Neural progenitor cell (in vitro differentiated cells): Measurements from ENCODE around the gene ZNF488. TPM values are rescaled to one million over a fixed set of nuclear protein-coding genes. Genes with fewer than 3 reads are reported as not detected.

ENCODE experiments used
- DNase-seq: peaks from one replicate; pipeline ENCODE4 v3.0.0-alpha.2; 2016; ENCODE audit warnings: low spot score
- H2AFZ ChIP-seq: fragments of 200-600 bp; sonication (generic); replicated peaks from 2 replicates; pipeline ENCODE4 v1.6.1; 2016; ENCODE audit warnings: antibody characterized with exemption
- H3F3A ChIP-seq: fragments of 200-600 bp; sonication (generic); 2 replicates; pipeline ENCODE4 v1.6.1; 2016; ENCODE audit warnings: antibody characterized with exemption, low read depth
- H3K27ac ChIP-seq: fragments of 200-600 bp; sonication (generic); 2 replicates; pipeline ENCODE4 v1.5.1; 2016; ENCODE audit warnings: mild to moderate bottlenecking
- H3K27me3 ChIP-seq: fragments of 200-600 bp; sonication (generic); 2 replicates; pipeline ENCODE4 v1.6.1; 2016; ENCODE audit warnings: mild to moderate bottlenecking, moderate library complexity
- H3K36me3 ChIP-seq: fragments of 200-600 bp; sonication (generic); 2 replicates; pipeline ENCODE4 v1.5.1; 2016
- H3K4me1 ChIP-seq: fragments of 200-600 bp; sonication (generic); 2 replicates; pipeline ENCODE4 v1.6.1; 2016; ENCODE audit warnings: mixed run types
- H3K4me2 ChIP-seq: fragments of 200-600 bp; sonication (generic); 2 replicates; pipeline ENCODE4 v1.6.1; 2016
- H3K4me3 ChIP-seq: fragments of 200-600 bp; sonication (generic); 2 replicates; pipeline ENCODE4 v1.5.1; 2016
- H3K79me2 ChIP-seq: fragments of 200-600 bp; sonication (generic); 2 replicates; pipeline ENCODE4 v1.6.1; 2016; ENCODE audit warnings: low read depth
- H3K9ac ChIP-seq: fragments of 200-600 bp; sonication (generic); 2 replicates; pipeline ENCODE4 v1.6.1; 2016
- H3K9me3 ChIP-seq: fragments of 200-600 bp; sonication (generic); 2 replicates; pipeline ENCODE4 v1.5.1; 2016; ENCODE audit warnings: low read depth
- H4K20me1 ChIP-seq: fragments of 200-600 bp; sonication (generic); 2 replicates; pipeline ENCODE4 v1.6.1; 2016; ENCODE audit warnings: low read depth
- H3K27ac Mint-ChIP-seq: 3 replicates; pipeline ENCODE4 v1.8.0; 2021; ENCODE audit warnings: mixed read lengths
- H3K27me3 Mint-ChIP-seq: 2 replicates; pipeline ENCODE4 v1.8.0; 2022; ENCODE audit warnings: low read depth, mild to moderate bottlenecking, inconsistent platforms, moderate library complexity, mixed read lengths; ENCODE audit not compliant: insufficient read depth
- H3K36me3 Mint-ChIP-seq: 3 replicates; pipeline ENCODE4 v1.8.0; 2021; ENCODE audit warnings: mixed read lengths
- H3K4me1 Mint-ChIP-seq: 3 replicates; pipeline ENCODE4 v1.8.0; 2021; ENCODE audit warnings: mixed read lengths
- H3K4me3 Mint-ChIP-seq: 3 replicates; pipeline ENCODE4 v1.8.0; 2021; ENCODE audit warnings: mild to moderate bottlenecking, moderate library complexity, mixed read lengths
- H3K9me3 Mint-ChIP-seq: 3 replicates; pipeline ENCODE4 v1.8.0; 2020; ENCODE audit warnings: mixed read lengths
- CTCF ChIP-seq: fragments of 200-600 bp; sonication (generic); IDR thresholded peaks from 2 replicates; pipeline ENCODE4 v1.5.1; 2017; ENCODE audit warnings: antibody characterized with exemption, mild to moderate bottlenecking
- EZH2 ChIP-seq: fragments of 200-600 bp; sonication (generic); IDR thresholded peaks from 2 replicates; pipeline ENCODE4 v1.6.1; 2017; ENCODE audit warnings: antibody characterized with exemption, mild to moderate bottlenecking, moderate library complexity
- EZH2phosphoT487 ChIP-seq: fragments of 200-600 bp; sonication (generic); IDR thresholded peaks from 2 replicates; pipeline ENCODE4 v1.6.1; 2017; ENCODE audit warnings: antibody characterized with exemption
- total RNA-seq: library from RNA; depleted of rRNA; stranded (reverse); fragments of >200 nt; gene quantifications from 2 replicates; pipeline ENCODE4 v1.2.3, GENCODE V29; 2015; ENCODE audit warnings: low replicate concordance

ZNF488 gene
- total RNA-seq, 1 donor from 2014 or later, result not detected

- no peak overlapping the region for H3K4me3 ChIP-seq
- TF ChIP-seq EZH2, result no peak
- TF ChIP-seq EZH2phosphoT487, result no peak
- TF ChIP-seq CTCF, result no peak
- no peaks in the 10 kb centered on the region for H3K9me3 ChIP-seq
- H3K4me2 ChIP-seq, result no peak overlapping the region
- no peaks in the 10 kb centered on the region for H3K9me3 Mint-ChIP-seq
- no peaks in the 10 kb centered on the region for H3K36me3 Mint-ChIP-seq
- no peak overlapping the region for H3K9ac ChIP-seq
- DNase-seq, result no peak
- H3K4me3 Mint-ChIP-seq, result no peak overlapping the region
- H3K4me1 ChIP-seq, result no peaks in the 10 kb centered on the region
- H3K36me3 ChIP-seq, result no peaks in the 10 kb centered on the region
- no peaks in the 10 kb centered on the region for H3K79me2 ChIP-seq
- H2AFZ ChIP-seq, result no peak overlapping the region
- no peaks in the 10 kb centered on the region for H3K27me3 ChIP-seq
- no peak overlapping the region for H3K27ac Mint-ChIP-seq
- no peaks in the 10 kb centered on the region for H3F3A ChIP-seq
- no peak overlapping the region for H3K27ac ChIP-seq
- H3K4me1 Mint-ChIP-seq, result peaks cover 4% of the 10 kb centered on the region
- H4K20me1 ChIP-seq, result no peaks in the 10 kb centered on the region
- H3K27me3 Mint-ChIP-seq, result peaks cover 9% of the 10 kb centered on the region
These were observed 37.4 kb downstream of the ZNF488 start for GRCh38 chr10:47346581-47347302.

- no peak overlapping the region for H3K4me2 ChIP-seq
- no peaks in the 10 kb centered on the region for H3K36me3 ChIP-seq
- no peak overlapping the region for H3K9ac ChIP-seq
- H3K4me3 Mint-ChIP-seq, result no peak overlapping the region
- H3K27me3 Mint-ChIP-seq, result peaks cover 9% of the 10 kb centered on the region
- no peak for DNase-seq
- no peaks in the 10 kb centered on the region for H3K9me3 Mint-ChIP-seq
- no peak overlapping the region for H3K4me3 ChIP-seq
- H3K4me1 ChIP-seq, result no peaks in the 10 kb centered on the region
- no peaks in the 10 kb centered on the region for H3K9me3 ChIP-seq
- TF ChIP-seq CTCF (no peak), EZH2phosphoT487 (no peak), EZH2 (no peak)
- no peak overlapping the region for H3K27ac ChIP-seq
- H3F3A ChIP-seq, result no peaks in the 10 kb centered on the region
- H4K20me1 ChIP-seq, result no peaks in the 10 kb centered on the region
- no peaks in the 10 kb centered on the region for H3K27me3 ChIP-seq
- no peak overlapping the region for H2AFZ ChIP-seq
- H3K79me2 ChIP-seq, result no peaks in the 10 kb centered on the region
- H3K27ac Mint-ChIP-seq, result no peak overlapping the region
- H3K36me3 Mint-ChIP-seq, result no peaks in the 10 kb centered on the region
- H3K4me1 Mint-ChIP-seq, result peaks cover 6% of the 10 kb centered on the region
These were observed 38.9 kb downstream of the ZNF488 start for GRCh38 chr10:47344996-47345870.

- Mint-ChIP-seq H3K4me3 (no peak overlapping the region), H3K27ac (peak overlapping the region; percentile 86)
These were observed 43.4 kb downstream of the ZNF488 start for GRCh38 chr10:47340608-47341170.

More at GRCh38 chr10:47340608-47341170, 43.4 kb downstream of the ZNF488 start:
- Histone ChIP-seq H3F3A (no peaks in the 10 kb centered on the region), H3K27me3 (no peaks in the 10 kb centered on the region), H3K4me3 (no peak overlapping the region), H3K9ac (no peak overlapping the region), H3K4me1 (no peaks in the 10 kb centered on the region), H3K9me3 (no peaks in the 10 kb centered on the region), H3K36me3 (no peaks in the 10 kb centered on the region), H2AFZ (no peak overlapping the region), H3K4me2 (no peak overlapping the region), H3K27ac (no peak overlapping the region), H4K20me1 (no peaks in the 10 kb centered on the region), H3K79me2 (no peaks in the 10 kb centered on the region)
- Mint-ChIP-seq H3K36me3 (no peaks in the 10 kb centered on the region), H3K4me1 (peaks cover 10% of the 10 kb centered on the region), H3K9me3 (no peaks in the 10 kb centered on the region), H3K27me3 (peaks cover 6% of the 10 kb centered on the region)
- TF ChIP-seq EZH2 (no peak), CTCF (peak; percentile 98), EZH2phosphoT487 (no peak)
- peak; percentile 49 for DNase-seq
